Stimulated activated CD4-positive, alpha-beta T cell treated with anti-CD3 and anti-CD28 coated beads, Interleukin-15, amount 100 ng/mL, for 48 hours (primary cell): ENCODE results near the gene UBC.
"Not testable (repeated sequence)": the region's sequence is repeated elsewhere in the genome, so short reads cannot be mapped to it uniquely, and the experiment has no call there.

Experiments used
- DNase-seq, 2 donors: peaks; one replicate each; pipeline ENCODE4 v3.0.0-alpha.2; 2020; ENCODE audit warnings: low read depth in 2 of 2

UBC gene

DNA sequence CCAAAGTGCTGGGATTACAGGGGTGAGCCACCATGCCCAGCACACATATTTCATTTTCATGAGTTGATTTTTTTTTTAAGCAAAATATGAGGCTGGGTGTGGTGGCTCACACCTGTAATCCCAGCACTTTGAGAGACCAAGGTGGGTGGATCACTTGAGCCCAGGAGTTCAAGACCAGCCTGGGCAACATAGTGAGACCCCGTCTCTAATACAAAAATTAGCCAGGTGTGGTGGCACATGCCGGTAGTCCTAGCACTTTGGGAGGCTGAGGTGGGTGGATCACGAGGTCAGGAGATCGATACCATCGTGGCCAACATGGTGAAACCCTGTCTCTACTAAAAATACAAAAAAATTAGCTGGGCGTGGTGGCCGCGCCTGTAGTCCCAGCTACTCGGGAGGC is 17.1 kb upstream of the UBC start:
- not testable (repeated sequence) for DNase-seq

DNA sequence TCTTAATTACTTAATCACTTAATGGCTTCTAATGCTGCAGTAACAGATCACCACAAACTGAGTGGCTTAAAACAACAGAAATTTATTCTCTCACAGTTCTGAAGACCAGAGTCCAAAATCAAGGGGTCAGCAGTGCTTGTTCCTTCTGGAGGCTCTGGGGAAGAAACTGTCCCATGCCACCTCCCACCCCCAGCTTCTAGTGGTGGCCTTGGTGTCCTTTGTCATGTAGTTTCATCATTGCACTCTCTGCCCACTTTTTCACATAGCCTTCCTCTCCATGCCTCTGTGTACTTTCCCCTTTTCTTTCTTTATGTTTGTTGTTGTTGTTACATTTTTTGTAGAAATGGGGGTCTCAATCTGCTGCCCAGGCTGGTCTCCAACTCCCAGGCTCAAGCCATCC is 16.1 kb upstream of the UBC start:
- no peak for DNase-seq

DNA sequence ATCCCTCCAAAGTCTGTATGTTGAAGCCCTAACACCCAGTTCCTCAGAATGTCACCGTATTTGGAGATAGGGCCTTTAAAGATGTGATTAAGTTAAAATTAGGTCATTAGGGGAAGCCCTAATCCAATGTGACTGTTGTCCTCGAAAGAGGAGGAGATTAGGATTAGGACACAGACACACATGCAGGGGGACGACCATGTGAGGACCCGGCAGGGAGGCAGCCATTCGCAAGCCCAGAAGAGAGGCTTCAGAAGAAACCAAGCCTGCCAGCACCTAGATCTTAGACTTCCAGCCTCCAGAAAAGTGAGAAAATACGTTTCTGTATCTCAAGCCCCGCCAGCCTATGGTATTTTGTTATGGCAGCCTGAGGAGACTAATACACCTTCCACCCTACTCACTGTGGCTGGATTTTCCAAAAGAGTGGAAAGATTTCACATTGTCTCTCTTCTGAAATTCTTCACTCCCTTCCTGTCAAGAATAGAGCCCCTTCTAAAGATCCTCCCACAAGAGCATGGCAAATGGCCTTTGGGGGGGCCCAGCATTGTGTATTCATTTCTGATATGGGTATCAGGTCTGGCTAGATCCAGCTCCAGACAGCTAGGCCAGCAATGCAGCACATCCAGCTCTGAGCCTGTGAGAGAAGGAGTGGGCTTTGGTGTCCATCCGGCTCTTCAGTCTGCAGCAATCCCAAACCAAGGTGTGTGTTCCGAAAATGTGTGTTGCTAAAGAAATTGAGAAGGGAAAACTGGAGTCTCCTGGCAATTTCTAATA is 15.4 kb upstream of the UBC start:
- DNase-seq = no peak

DNA sequence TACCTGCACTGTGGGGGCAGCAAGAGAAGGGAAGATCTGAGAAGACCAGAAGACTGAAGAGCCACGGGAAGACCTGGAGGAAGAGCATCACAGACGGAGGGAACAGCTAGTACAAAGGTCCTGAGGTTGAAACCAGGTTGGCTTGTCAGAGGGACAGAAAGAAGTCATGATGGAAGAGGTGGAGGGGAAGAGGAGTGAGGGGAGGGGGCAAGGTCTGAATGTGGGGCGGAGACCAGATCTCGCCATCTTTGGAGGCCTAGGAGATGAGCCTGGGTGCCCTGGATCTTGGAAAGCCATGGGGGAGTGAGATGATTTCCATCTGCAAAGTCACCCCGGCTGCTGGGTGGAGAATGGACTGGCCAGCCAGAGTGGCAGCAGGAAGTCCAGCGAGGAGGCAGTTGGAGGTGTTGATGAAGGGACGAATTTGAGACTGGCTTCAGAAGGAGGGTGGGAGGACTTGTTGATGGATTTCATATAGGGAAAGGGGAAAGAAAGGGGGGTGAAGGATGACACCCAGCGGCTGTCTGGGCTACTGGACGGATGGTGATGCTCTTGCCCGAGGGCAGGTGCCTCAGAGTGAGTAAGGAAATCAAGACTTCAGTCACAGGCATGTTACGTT is 14.6 kb upstream of the UBC start:
- DNase-seq = no peak

DNA sequence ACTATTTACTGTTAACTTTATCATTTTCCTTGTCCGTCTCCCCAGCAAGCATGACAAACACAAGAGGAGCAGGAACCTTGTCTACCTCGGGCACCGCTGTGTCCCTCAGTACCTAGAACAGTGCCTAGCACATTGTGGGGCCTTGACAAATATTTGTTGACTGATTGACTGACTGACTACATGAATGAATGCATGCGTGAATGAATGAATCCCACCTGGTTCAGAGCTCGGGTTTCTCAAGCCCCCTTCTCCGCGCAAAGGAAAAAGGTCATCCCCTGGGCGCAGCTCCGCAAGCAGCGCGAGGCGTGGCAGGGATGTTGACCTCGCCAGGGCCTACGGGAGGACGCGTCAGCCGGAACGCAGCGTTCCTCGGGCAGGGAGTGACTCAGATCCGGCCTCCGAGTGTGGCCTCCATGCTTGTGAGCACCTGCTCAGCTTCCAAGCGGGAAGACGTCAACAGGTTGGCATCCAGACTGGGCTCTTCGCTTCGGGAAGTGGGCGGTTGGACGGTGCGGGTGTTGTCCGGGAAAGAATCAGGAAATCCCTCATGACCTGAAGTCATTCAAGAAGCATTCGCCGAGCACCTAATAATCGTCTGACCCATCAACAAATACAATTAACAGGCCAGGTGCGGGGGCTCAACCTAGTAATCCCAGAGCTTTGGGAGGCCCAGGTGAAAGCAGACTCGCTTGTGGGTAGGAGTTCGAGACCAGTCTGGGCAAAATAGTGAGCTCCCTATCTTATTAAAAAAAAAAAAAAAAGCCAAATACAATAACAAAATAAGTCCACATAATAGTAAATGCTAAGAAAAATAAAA is 13.9 kb upstream of the UBC start:
- DNase-seq = peak in 1 of 2 donors; percentile 48

DNA sequence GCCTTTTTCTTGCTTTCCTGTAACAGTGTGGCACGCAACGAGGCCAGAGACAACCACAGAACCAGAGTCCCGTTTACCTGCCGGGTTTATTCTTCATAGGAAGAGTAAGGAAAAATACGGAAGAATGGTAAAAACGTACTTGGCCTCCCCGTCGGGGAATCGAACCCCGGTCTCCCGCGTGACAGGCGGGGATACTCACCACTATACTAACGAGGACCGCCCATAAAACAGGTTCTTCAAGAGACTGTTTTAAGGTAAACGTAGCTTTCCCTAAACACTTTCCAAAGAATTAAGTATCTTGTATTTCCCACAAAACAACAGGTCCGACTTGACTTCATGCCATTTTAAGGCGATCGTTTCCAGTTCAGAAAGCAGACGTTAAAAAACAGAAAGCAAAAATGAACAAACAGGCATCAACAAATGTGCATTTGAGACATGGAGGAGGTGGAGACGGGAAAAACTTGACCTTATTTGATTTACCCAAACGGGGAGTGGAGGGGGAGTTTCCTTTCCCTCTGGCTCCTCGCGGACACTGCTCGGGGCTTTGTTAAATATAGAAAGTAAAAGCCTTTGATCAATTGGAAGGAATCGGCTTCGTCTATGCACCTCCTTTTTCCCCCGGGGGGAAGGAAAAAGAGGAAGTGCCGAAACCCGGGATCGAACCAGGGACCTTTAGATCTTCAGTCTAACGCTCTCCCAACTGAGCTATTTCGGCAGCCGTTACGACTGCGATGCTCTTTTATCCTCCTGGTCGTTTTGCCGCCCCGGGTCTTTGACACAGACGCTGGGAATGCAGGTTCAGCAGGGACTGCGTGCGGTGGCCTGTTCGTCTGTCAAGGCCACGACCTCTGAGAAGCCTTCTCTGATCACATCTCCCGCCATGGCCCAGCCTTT is 13.0 kb upstream of the UBC start:
- DNase-seq = peak; percentile 89 to 90

DNA sequence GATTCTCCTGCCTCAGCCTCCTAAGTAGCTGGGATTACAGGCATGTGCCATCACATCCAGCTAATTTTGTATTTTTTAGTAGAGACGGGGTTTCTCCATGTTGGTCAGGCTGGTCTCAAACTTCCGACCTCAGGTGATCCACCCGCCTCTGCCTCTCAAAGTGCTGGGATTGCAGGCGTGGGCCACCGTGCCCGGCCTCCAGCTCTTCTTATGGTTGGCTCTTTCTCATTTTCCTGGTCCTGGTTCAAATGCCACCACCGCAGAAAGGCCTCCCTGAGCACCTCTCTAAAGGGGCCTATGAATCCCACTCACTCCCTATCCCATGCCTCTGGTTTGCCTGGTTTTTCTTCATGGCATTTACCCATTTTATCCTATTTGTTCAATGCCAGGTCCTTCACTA is 11.3 kb upstream of the UBC start:
- DNase-seq = not testable (repeated sequence)

DNA sequence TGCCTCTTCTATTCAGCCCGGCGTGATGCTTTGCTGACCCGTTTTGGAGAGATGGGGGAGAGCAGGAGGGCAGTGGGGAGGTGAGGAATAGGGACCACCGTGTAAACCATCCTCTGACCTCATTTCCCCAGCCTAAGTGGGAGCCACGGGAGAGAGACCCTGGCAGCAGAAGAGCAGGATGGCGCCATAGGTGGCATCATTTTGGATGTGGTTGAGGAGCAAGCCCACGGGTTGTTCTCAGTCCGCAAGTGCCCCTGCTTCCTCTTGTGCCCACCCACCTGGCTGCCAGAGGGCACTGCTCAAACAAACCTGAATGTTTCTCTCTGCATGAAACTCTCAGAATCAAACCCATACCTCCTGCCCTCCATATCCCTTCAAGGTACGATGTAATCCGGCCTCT is 10.7 kb upstream of the UBC start:
- no peak for DNase-seq

DNA sequence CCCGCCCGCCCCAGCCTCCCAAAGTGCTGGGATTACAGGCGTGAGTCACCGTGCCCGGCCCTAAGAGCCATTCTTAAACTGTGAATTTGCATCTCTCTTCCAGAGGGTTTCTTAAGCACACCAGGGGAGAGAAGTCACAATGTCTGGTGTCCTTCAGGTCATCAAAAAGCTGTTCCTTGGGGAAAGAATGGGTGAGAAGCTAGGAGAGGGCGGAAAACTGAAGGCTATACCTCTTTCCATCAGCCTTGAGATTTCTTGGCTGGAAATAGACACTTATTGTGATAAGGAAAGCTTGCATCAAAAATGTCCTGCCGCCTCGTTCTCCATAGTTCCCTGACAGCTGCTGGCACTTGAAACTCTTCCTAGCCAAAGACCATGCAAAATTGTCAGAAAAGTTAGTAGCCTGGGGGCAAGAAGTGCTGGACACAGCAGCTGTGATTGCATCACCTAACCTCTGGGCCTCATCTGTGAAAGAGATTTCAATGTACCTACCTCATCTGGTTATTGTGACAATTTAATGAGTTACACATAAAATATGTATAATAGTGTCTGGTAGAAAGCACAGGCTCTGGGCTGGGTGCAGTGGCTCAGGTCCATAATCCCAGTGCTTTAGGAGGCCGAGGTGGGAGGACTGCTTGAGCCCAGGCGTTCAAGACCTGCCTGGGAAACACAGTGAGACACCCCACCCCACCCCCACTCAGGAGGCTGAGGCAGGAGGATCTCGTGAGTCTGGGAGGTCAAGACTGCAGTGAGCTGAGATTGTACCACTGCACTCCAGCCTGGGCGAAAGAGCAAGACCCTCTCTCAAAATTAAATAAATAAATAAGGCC is 9.7 kb upstream of the UBC start:
- DNase-seq = no peak

DNA sequence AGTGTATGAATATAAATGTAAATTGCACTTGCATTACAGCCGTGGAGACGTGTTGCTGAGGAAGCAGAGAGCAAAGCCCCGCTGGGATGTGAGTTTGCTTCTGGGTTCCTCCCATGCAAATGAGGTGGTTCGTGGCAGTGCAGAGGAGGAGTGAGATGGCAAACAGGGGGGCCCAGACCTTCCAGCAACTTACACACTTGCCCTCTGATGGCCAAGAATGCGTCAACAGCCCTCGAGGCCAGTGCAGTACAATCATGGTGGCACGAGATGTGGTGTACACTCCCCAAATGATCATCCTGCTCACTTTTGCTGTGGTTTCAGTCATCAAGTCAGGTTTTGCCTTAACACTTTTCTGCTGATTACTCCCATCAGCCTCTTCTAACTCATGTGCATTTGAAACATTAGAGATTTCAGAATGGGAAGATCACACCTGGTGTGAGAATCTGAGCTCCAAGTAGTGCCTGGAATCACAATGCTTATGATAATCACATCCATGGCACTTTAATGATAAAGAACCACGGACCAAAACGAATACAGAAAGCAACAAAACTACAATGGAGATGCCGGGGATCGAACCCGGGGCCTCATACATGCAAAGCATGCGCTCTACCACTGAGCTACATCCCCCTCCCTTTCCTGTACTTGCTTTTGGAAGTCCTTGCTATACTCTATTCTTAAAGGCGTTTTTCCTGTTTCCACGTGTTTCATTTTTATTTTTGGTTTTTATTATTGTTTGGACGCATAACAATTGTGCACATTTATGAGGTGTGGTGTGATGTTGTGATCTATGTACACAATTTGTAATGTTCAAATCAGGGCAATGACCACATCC is 7.0 kb upstream of the UBC start:
- DNase-seq = peak; percentile 80 to 86

DNA sequence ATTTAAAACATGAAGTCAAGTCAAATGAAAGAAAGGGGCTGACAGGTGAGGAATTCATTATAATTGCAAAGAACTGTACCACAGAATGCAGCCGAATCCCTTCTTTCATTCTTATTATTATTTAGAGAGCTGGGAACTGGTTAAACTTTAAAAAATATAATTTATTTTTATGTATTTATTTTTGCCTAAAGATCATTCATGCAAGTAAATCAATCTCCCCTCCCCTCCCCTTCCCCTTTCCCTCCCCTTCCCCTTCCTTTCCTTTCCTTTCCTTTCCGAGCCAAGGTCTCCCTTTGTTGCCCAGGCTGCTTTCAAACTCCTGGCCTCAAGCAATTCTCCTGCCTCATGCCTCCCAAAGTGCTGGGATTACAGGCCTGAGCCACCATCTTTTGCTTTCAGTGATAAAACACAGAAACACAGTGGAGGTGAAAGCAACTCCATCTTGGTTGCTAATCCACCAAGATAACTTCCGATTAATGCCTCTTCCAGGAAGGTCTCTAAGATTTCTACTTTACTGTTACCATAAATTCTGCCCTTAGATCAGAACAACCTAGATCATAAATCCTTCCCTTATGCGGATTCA is 6.0 kb upstream of the UBC start:
- no peak for DNase-seq

DNA sequence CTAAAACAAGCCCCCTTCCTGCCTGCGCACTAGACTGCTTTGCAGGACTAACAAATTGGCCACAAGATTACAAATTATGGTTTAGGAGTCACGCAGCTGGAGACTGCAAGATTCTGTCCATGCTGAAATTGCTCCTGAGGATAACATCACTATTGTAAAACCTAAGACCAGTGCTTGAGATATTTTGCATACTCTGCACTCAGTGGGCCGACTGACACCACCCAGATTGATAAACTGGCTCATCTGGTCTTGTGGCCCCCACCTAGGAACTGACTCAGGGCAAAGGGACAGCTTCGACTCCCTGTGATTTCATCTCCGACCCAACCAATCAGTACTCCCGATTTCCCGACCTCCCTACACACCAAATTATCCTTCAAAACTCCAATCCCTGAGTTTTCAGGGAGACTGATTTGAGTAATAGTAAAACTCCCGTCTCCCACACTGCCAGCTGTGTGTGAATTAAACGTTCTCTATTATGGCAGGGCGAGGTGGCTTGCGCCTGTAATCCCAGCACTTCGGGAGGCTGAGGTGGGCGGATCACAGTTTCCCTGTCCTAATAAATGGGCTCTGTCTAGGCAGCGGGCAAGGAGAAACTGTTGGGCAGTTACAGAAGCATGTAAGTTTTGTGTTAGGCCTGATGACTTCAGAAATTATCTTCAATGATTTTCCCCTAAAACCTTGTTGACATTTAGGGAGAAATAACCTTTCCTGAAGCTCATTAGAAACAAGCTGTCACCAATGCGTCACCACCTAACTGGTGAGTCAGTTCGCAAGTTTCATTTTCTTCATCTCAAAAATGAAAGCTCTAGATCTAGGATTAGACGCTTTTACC is 5.3 kb upstream of the UBC start:
- DNase-seq = peak in 1 of 2 donors; percentile 55

DNA sequence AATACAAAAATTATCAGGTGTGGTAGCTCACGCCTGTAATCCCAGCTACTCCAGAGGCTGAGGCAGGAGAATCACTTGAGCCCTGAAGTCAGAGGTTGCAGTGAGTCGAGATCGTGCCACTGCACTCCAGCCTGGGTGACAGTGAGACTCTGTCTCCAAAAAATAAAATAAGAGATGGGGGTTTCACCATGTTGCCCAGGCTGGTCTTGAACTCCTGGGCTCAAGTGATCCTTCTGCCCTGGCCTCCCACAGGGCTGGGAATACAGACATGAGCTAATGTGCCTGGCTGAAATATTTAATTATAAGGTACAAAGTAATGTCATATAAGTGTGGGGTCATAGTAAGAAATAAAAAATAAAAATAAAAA is 4.2 kb upstream of the UBC start:
- DNase-seq = not testable (repeated sequence)

DNA sequence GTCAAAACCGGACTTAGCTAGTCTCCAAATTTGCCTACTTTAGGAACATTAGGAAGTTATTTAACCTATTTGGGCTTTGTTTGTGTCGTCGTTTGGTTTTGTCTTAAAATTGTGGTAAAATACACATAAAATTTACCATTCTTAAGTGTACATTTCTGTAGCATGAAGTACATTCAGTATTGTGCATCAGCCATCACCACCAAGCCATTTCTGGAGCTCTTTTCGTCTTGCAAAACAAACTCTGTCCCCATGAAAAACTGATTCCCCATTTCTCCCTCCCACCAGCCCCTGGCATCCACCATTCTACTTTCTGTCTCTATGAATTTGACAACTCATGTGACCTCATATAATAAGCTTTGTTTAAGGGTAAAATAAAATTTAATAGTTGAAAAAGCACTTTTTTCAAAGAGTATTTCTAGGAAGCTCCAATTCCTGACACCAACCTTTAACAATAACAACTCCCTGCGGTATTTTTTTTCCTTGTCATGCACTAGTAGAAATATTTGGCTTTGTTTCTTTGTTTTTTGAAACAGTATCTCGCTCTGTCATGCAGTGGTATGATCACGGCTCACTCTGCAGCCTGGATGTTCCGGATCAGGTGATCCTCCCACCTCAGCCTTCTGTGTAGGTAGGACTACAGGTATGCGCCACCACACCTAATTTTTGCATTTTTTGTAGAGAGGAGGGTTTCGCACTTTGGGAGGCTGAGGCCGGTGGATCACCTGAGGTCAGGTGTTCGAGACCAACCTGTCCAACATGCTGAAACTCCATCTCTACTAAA is 3.6 kb upstream of the UBC start:
- no peak for DNase-seq

DNA sequence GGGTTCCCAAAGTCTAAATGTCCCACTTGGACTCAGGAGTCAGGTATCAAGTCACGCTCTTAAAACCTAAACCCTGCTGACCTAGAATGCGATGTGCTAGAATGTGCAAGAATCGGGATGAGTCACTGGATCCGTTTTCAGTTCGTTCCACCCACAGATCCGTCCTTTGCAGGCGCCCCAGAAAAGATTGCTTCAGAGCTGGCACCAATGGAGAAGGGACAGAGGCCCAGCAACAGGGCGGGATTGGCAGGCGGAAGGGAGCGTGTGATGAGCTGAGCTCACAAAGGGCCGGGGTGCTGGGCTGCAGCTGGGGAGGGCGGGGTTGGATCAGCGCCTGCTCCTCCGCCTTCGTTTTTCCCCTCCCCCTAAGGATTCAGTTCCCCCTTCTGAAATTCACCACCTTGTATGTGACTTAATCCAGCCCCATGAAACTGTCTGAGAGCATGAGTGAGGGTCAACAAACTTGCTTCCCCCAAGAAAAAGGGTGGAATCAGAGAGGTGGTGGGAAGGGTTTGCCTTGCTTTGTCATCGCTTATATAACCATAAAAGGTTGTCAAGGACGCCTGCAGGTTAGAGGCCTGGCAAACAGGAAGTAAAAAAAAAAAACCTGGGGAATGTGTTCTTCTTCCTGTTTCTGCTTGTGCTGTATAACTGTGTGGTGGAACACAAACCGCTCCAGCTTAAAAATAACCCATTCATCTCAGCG is 2.8 kb upstream of the UBC start:
- peak; percentile 91 to 93 for DNase-seq

DNA sequence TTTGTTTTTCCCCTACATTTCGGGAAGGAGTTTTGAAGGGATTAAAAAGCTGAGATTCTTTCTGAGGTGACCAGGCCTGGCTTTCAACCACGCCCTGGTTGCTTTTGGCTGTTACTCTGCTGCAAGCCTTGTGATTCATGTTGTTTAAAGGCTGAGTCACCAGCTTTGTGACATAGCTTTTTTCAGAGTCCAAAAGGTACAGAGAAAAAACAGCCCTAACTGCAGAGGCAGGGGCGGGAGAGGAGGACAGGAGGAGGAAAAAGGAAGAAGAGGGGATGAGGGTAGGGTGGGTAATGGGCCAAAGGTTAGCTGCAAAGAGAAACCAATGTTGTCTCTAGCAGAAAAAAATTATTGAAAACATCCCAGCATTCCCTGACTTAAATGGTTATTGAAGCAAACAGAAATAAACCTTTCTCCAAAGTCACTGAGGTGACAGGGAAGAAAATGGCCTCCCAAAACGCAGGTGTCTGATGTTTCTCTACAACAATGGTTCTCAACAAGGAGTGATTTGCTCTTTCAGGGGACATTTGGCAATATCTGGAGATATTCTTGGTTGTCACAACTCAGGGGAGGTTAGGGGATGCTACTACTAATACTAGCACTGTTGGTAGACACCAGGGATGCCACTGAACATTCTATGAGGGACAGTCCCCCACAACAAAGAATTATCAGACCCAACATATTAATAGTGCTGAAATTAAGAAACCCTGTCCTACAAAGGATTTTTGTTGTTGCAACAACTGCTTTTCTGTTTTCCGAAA is 2.1 kb upstream of the UBC start:
- DNase-seq = no peak
